ENCODE results near the gene ALOX12.
"Not testable (repeated sequence)": the region's sequence is repeated elsewhere in the genome, so short reads cannot be mapped to it uniquely, and the experiment has no call there.

ALOX12 gene

GRCh38 chr17:6981426-6981825 lies 14.4 kb upstream of the ALOX12 start:
- Histone ChIP-seq H3K9ac (ENCODE audit: low read length in 2 of 2) (no peak overlapping the region), H3K4me3 (ENCODE audit: low read length in 2 of 2) (no peak overlapping the region), H3K27me3 (ENCODE audit: control insufficient read depth in 1 of 2, insufficient read depth in 2 of 2, low read length in 2 of 2) (no peaks in the 10 kb centered on the region), H3K9me3 (ENCODE audit: control insufficient read depth in 2 of 2, low read length in 2 of 2) (peaks cover 0 to 3% of the 10 kb centered on the region in 2 donors), H3K4me1 (ENCODE audit: control insufficient read depth, insufficient read depth, low read length) (no peaks in the 10 kb centered on the region), H3K27ac (ENCODE audit: low read length) (no peak overlapping the region), H3K36me3 (ENCODE audit: control insufficient read depth in 2 of 2, insufficient read depth in 2 of 2, low read length in 2 of 2) (no peaks in the 10 kb centered on the region)

GRCh38 chr17:6985266-6985665 lies 10.6 kb upstream of the ALOX12 start:
- Histone ChIP-seq H3K27ac (ENCODE audit: low read length) (no peak overlapping the region), H3K9ac (ENCODE audit: low read length in 2 of 2) (no peak overlapping the region), H3K9me3 (ENCODE audit: control insufficient read depth in 2 of 2, low read length in 2 of 2) (peaks cover 0 to under 1% of the 10 kb centered on the region in 2 donors), H3K27me3 (ENCODE audit: control insufficient read depth in 1 of 2, insufficient read depth in 2 of 2, low read length in 2 of 2) (no peaks in the 10 kb centered on the region), H3K36me3 (ENCODE audit: control insufficient read depth in 2 of 2, insufficient read depth in 2 of 2, low read length in 2 of 2) (no peaks in the 10 kb centered on the region), H3K4me3 (ENCODE audit: low read length in 2 of 2) (no peak overlapping the region), H3K4me1 (ENCODE audit: control insufficient read depth, insufficient read depth, low read length) (no peaks in the 10 kb centered on the region)

GRCh38 chr17:6986676-6987075 lies 9.2 kb upstream of the ALOX12 start:
- Histone ChIP-seq H3K9ac (ENCODE audit: low read length in 2 of 2) (no peak overlapping the region), H3K9me3 (ENCODE audit: control insufficient read depth in 2 of 2, low read length in 2 of 2) (no peaks in the 10 kb centered on the region), H3K27me3 (ENCODE audit: control insufficient read depth in 1 of 2, insufficient read depth in 2 of 2, low read length in 2 of 2) (no peaks in the 10 kb centered on the region), H3K36me3 (ENCODE audit: control insufficient read depth in 2 of 2, insufficient read depth in 2 of 2, low read length in 2 of 2) (no peaks in the 10 kb centered on the region), H3K4me3 (ENCODE audit: low read length in 2 of 2) (no peak overlapping the region), H3K27ac (ENCODE audit: low read length) (no peak overlapping the region), H3K4me1 (ENCODE audit: control insufficient read depth, insufficient read depth, low read length) (no peaks in the 10 kb centered on the region)

GRCh38 chr17:6989779-6990178 lies 6.1 kb upstream of the ALOX12 start:
- Histone ChIP-seq H3K27me3 (ENCODE audit: control insufficient read depth in 1 of 2, insufficient read depth in 2 of 2, low read length in 2 of 2) (peaks cover 0 to 1% of the 10 kb centered on the region in 2 donors), H3K9ac (ENCODE audit: low read length in 2 of 2) (no peak overlapping the region), H3K4me1 (ENCODE audit: control insufficient read depth, insufficient read depth, low read length) (no peaks in the 10 kb centered on the region), H3K9me3 (ENCODE audit: control insufficient read depth in 2 of 2, low read length in 2 of 2) (no peaks in the 10 kb centered on the region), H3K27ac (ENCODE audit: low read length) (no peak overlapping the region), H3K4me3 (ENCODE audit: low read length in 2 of 2) (no peak overlapping the region), H3K36me3 (ENCODE audit: control insufficient read depth in 2 of 2, insufficient read depth in 2 of 2, low read length in 2 of 2) (no peaks in the 10 kb centered on the region)

GRCh38 chr17:6993613-6994056 lies 2.2 kb upstream of the ALOX12 start:
- H3K9ac ChIP-seq (ENCODE audit: low read length in 2 of 2); H3K27ac ChIP-seq (ENCODE audit: low read length); H3K4me3 ChIP-seq (ENCODE audit: low read length in 2 of 2); H3K36me3 ChIP-seq (ENCODE audit: control insufficient read depth in 2 of 2, insufficient read depth in 2 of 2, low read length in 2 of 2); H3K9me3 ChIP-seq (ENCODE audit: control insufficient read depth in 2 of 2, low read length in 2 of 2): not testable (repeated sequence)
- Histone ChIP-seq H3K27me3 (ENCODE audit: control insufficient read depth in 1 of 2, insufficient read depth in 2 of 2, low read length in 2 of 2) (peaks cover 7 to 11% of the 10 kb centered on the region in 2 donors), H3K4me1 (ENCODE audit: control insufficient read depth, insufficient read depth, low read length) (peaks cover 13% of the 10 kb centered on the region)

- H3K27ac ChIP-seq (ENCODE audit: low read length), result no peak overlapping the region
- peaks cover 5 to 6% of the 10 kb centered on the region in 2 donors for H3K36me3 ChIP-seq (ENCODE audit: control insufficient read depth in 2 of 2, insufficient read depth in 2 of 2, low read length in 2 of 2)
- no peak overlapping the region for H3K4me3 ChIP-seq (ENCODE audit: low read length in 2 of 2)
- H3K4me1 ChIP-seq (ENCODE audit: control insufficient read depth, insufficient read depth, low read length), result peaks cover 13% of the 10 kb centered on the region
- no peak overlapping the region for H3K9ac ChIP-seq (ENCODE audit: low read length in 2 of 2)
- H3K9me3 ChIP-seq (ENCODE audit: control insufficient read depth in 2 of 2, low read length in 2 of 2), result no peaks in the 10 kb centered on the region
- H3K27me3 ChIP-seq (ENCODE audit: control insufficient read depth in 1 of 2, insufficient read depth in 2 of 2, low read length in 2 of 2), result peaks cover 7 to 11% of the 10 kb centered on the region in 2 donors
Measured at GRCh38 chr17:6994118-6994598, 1.7 kb upstream of the ALOX12 start.

- no peak overlapping the region for H3K9ac ChIP-seq (ENCODE audit: low read length in 2 of 2)
- no peaks in the 10 kb centered on the region for H3K9me3 ChIP-seq (ENCODE audit: control insufficient read depth in 2 of 2, low read length in 2 of 2)
- no peak overlapping the region for H3K4me3 ChIP-seq (ENCODE audit: low read length in 2 of 2)
- H3K36me3 ChIP-seq (ENCODE audit: control insufficient read depth in 2 of 2, insufficient read depth in 2 of 2, low read length in 2 of 2), result peaks cover 6 to 9% of the 10 kb centered on the region in 2 donors
- peaks cover 7 to 11% of the 10 kb centered on the region in 2 donors for H3K27me3 ChIP-seq (ENCODE audit: control insufficient read depth in 1 of 2, insufficient read depth in 2 of 2, low read length in 2 of 2)
- H3K4me1 ChIP-seq (ENCODE audit: control insufficient read depth, insufficient read depth, low read length), result peaks cover 13% of the 10 kb centered on the region
- H3K27ac ChIP-seq (ENCODE audit: low read length), result no peak overlapping the region
Measured at GRCh38 chr17:6994666-6995256, 1.1 kb upstream of the ALOX12 start.

- Histone ChIP-seq H3K27ac (ENCODE audit: low read length) (no peak overlapping the region), H3K4me1 (ENCODE audit: control insufficient read depth, insufficient read depth, low read length) (peaks cover 13% of the 10 kb centered on the region), H3K9me3 (ENCODE audit: control insufficient read depth in 2 of 2, low read length in 2 of 2) (no peaks in the 10 kb centered on the region), H3K4me3 (ENCODE audit: low read length in 2 of 2) (peak overlapping the region in 1 of 2 donors; percentile 57), H3K27me3 (ENCODE audit: control insufficient read depth in 1 of 2, insufficient read depth in 2 of 2, low read length in 2 of 2) (peaks cover 7 to 11% of the 10 kb centered on the region in 2 donors), H3K36me3 (ENCODE audit: control insufficient read depth in 2 of 2, insufficient read depth in 2 of 2, low read length in 2 of 2) (peaks cover 16 to 20% of the 10 kb centered on the region in 2 donors), H3K9ac (ENCODE audit: low read length in 2 of 2) (no peak overlapping the region)
Measured at GRCh38 chr17:6996256-6997011, 585 bp downstream of the ALOX12 start.

GRCh38 chr17:6997171-6997570 lies 1.3 kb downstream of the ALOX12 start:
- Histone ChIP-seq H3K9me3 (ENCODE audit: control insufficient read depth in 2 of 2, low read length in 2 of 2) (no peaks in the 10 kb centered on the region), H3K27ac (ENCODE audit: low read length) (no peak overlapping the region), H3K36me3 (ENCODE audit: control insufficient read depth in 2 of 2, insufficient read depth in 2 of 2, low read length in 2 of 2) (peaks cover 23 to 27% of the 10 kb centered on the region in 2 donors), H3K4me1 (ENCODE audit: control insufficient read depth, insufficient read depth, low read length) (peaks cover 13% of the 10 kb centered on the region), H3K9ac (ENCODE audit: low read length in 2 of 2) (no peak overlapping the region), H3K27me3 (ENCODE audit: control insufficient read depth in 1 of 2, insufficient read depth in 2 of 2, low read length in 2 of 2) (peaks cover 7 to 11% of the 10 kb centered on the region in 2 donors), H3K4me3 (ENCODE audit: low read length in 2 of 2) (no peak overlapping the region)

GRCh38 chr17:6998855-6999508 lies 3.1 kb downstream of the ALOX12 start:
- Histone ChIP-seq H3K36me3 (ENCODE audit: control insufficient read depth in 2 of 2, insufficient read depth in 2 of 2, low read length in 2 of 2) (peaks cover 24 to 29% of the 10 kb centered on the region in 2 donors), H3K9me3 (ENCODE audit: control insufficient read depth in 2 of 2, low read length in 2 of 2) (no peaks in the 10 kb centered on the region)

More at GRCh38 chr17:6998855-6999508, 3.1 kb downstream of the ALOX12 start:
- H3K27ac ChIP-seq (ENCODE audit: low read length), result no peak overlapping the region
- H3K9ac ChIP-seq (ENCODE audit: low read length in 2 of 2), result no peak overlapping the region
- peaks cover 7 to 11% of the 10 kb centered on the region in 2 donors for H3K27me3 ChIP-seq (ENCODE audit: control insufficient read depth in 1 of 2, insufficient read depth in 2 of 2, low read length in 2 of 2)
- H3K4me3 ChIP-seq (ENCODE audit: low read length in 2 of 2), result no peak overlapping the region
- H3K4me1 ChIP-seq (ENCODE audit: control insufficient read depth, insufficient read depth, low read length), result peaks cover 13% of the 10 kb centered on the region

Measured in stomach smooth muscle (tissue), 2 donors.